ENCODE measurements around the gene COL4A5. TPM values are rescaled to one million over a fixed set of nuclear protein-coding genes. Genes with fewer than 3 reads are reported as not detected.

The COL4A5 gene
- total RNA-seq, 1 experiment from 2014 or later, result 51.3 TPM

DNA sequence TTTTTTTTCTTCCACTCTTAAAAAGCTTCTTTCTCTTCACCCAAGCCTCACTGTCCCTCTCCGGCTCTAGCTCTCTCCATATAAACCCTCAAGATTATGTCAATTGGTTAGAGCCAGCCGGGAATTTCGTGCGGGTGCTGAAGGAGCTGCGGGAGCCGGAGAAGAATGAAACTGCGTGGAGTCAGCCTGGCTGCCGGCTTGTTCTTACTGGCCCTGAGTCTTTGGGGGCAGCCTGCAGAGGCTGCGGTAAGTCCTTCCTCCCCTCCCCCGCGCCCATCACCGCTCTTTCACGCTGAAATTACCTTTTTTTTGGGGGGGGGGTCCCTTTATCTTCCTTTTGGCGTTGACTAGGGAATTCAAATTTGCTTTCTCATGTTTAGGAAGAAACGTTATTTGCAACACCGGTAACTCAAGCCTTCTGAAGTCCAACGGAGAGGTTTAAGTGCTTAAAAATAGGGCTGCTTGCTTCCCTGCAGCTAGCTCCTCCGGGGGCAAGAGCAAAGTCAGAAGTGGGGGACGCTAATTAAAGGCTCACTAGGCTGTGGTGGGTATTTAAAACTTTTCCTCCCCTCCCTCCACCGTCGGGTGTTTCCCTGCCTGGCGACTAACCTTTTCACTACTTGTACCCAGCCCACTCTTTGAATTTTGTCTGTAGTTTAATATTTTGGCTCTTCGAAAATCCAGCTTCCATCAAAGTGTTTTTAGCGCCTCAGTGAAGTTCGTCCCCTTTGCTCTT lies 491 bp downstream of the COL4A5 start:
- Histone ChIP-seq H2BK12ac (ENCODE audit: insufficient read length, low read depth, low read length) (no peak overlapping the region), H3K9me3 (ENCODE audit: control insufficient read depth, low read depth, low read length) (no peaks in the 10 kb centered on the region), H4K20me1 (ENCODE audit: control insufficient read depth, insufficient read depth, insufficient read length) (no peaks in the 10 kb centered on the region), H2AFZ (ENCODE audit: low read length) (peak overlapping the region; percentile 42), H2BK20ac (ENCODE audit: low read depth, low read length, poor library complexity, severe bottlenecking) (no peak overlapping the region), H2AK5ac (ENCODE audit: insufficient read length, low read length) (no peak overlapping the region), H3K79me2 (ENCODE audit: insufficient read depth, low read length) (peaks cover 1% of the 10 kb centered on the region; the same call in 1 of the 2 replicates), H3K79me1 (ENCODE audit: insufficient read depth, low read depth, low read length, poor library complexity, severe bottlenecking) (no peaks in the 10 kb centered on the region), H2BK15ac (ENCODE audit: low read depth, low read length) (no peak overlapping the region), H3K14ac (ENCODE audit: insufficient read depth, low read length) (peak overlapping the region; percentile 33; the same call in 1 of the 2 replicates), H3K23me2 (ENCODE audit: insufficient read length, low read depth, low read length, poor library complexity, severe bottlenecking) (peaks cover 14% of the 10 kb centered on the region), H3K27ac (ENCODE audit: insufficient read length, low read depth, low read length) (no peak overlapping the region), H3K4me2 (ENCODE audit: insufficient read depth, insufficient read length, low read length) (peak overlapping the region; percentile 85), H3K27me3 (ENCODE audit: insufficient read depth, low read length) (peaks cover 5% of the 10 kb centered on the region; the same call in 1 of the 2 replicates), H3T11ph (ENCODE audit: low read length) (no peak overlapping the region), H4K5ac (ENCODE audit: insufficient read length, low read depth, low read length) (no peak overlapping the region), H3K56ac (ENCODE audit: insufficient read length, low read depth, low read length) (no peak overlapping the region), H3K4me1 (ENCODE audit: insufficient read depth, low read length) (peaks cover 3% of the 10 kb centered on the region; the same call in 1 of the 2 replicates), H3K4ac (ENCODE audit: low read depth, low read length) (no peak overlapping the region), H3K23ac (ENCODE audit: insufficient read length, low read depth, low read length) (no peak overlapping the region), H3K18ac (ENCODE audit: insufficient read length, low read depth, low read length) (no peak overlapping the region), H4K8ac (replicated peaks; ENCODE audit: insufficient read length, low read depth, low read length) (no peak overlapping the region), H2BK120ac (ENCODE audit: low read depth, low read length, poor library complexity, severe bottlenecking) (no peak overlapping the region), H4K91ac (ENCODE audit: insufficient read length, low read depth, low read length) (no peak overlapping the region), H2BK5ac (ENCODE audit: insufficient read length, low read length) (no peak overlapping the region), H3K9ac (ENCODE audit: extremely low read depth, insufficient read length, low read length) (peak overlapping the region; percentile 77)
- Mint-ChIP-seq H3K4me3 (peak overlapping the region; percentile 85 to 93), H3K9me3 (peaks cover 12 to 13% of the 10 kb centered on the region in 2 experiments), H3K4me1 (peaks cover 40 to 48% of the 10 kb centered on the region in 2 experiments), H3K27ac (peak overlapping the region; percentile 84 to 98 (median 97)), H3K27me3 (ENCODE audit: low read depth) (peaks cover 23% of the 10 kb centered on the region), H3K36me3 (ENCODE audit: insufficient read depth in 1 of 3, low read depth in 3 of 3) (peaks cover 11 to 24% (median 12%) of the 10 kb centered on the region in 3 experiments)
- peak; percentile 43 for DNase-seq
- WGBS (ENCODE audit: extremely low coverage, insufficient read length, low lambda C conversion rate), result no CpG with 5 or more reads among the region's 25 CpGs
- TF ChIP-seq, protein P1, sequence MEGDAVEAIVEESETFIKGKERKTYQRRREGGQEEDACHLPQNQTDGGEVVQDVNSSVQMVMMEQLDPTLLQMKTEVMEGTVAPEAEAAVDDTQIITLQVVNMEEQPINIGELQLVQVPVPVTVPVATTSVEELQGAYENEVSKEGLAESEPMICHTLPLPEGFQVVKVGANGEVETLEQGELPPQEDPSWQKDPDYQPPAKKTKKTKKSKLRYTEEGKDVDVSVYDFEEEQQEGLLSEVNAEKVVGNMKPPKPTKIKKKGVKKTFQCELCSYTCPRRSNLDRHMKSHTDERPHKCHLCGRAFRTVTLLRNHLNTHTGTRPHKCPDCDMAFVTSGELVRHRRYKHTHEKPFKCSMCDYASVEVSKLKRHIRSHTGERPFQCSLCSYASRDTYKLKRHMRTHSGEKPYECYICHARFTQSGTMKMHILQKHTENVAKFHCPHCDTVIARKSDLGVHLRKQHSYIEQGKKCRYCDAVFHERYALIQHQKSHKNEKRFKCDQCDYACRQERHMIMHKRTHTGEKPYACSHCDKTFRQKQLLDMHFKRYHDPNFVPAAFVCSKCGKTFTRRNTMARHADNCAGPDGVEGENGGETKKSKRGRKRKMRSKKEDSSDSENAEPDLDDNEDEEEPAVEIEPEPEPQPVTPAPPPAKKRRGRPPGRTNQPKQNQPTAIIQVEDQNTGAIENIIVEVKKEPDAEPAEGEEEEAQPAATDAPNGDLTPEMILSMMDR (conservative IDR thresholded peaks at IDR 0.05), result no peak

All from H9 (cell line).